Mesothelial cell of epicardium (in vitro differentiated cells): ENCODE measurements around the gene MAOA. TPM values are rescaled to one million over a fixed set of nuclear protein-coding genes. Genes with fewer than 3 reads are reported as not detected.

Experiments
- DNase-seq, 2 experiments: peaks; one replicate each; pipeline ENCODE4 v3.0.0; 2021; ENCODE audit warnings: low spot score in 2 of 2; ENCODE audit not compliant: unreplicated experiment in 2 of 2
- H3K27ac Mint-ChIP-seq: 2 replicates; pipeline ENCODE4 v1.8.0; 2021; ENCODE audit warnings: mixed read lengths
- H3K27me3 Mint-ChIP-seq: 2 replicates; pipeline ENCODE4 v1.8.0; 2021; ENCODE audit warnings: low read depth, mixed read lengths
- H3K36me3 Mint-ChIP-seq: 2 replicates; pipeline ENCODE4 v1.8.0; 2021; ENCODE audit warnings: mixed read lengths
- H3K4me1 Mint-ChIP-seq: 2 replicates; pipeline ENCODE4 v1.8.0; 2021; ENCODE audit warnings: mixed read lengths
- H3K4me3 Mint-ChIP-seq: 2 replicates; pipeline ENCODE4 v1.8.0; 2021; ENCODE audit warnings: mild to moderate bottlenecking, moderate library complexity, mixed read lengths
- H3K9me3 Mint-ChIP-seq: 2 replicates; pipeline ENCODE4 v1.8.0; 2021; ENCODE audit warnings: mixed read lengths
- CTCF ChIP-seq: fragments of 200-600 bp; sonication (generic); IDR thresholded peaks from one replicate; pipeline ENCODE4 v1.5.0; 2021; ENCODE audit warnings: antibody characterized with exemption; ENCODE audit not compliant: unreplicated experiment
- total RNA-seq: library from RNA; stranded (reverse); gene quantifications from 3 replicates; pipeline ENCODE4 v1.2.1, GENCODE V29; 2021

MAOA gene
- total RNA-seq, 1 donor from 2014 or later, result 0.63 TPM

- no peak overlapping the region for H3K4me3 Mint-ChIP-seq
- no peak for TF ChIP-seq CTCF
- H3K4me1 Mint-ChIP-seq, result peaks cover 12% of the 10 kb centered on the region
- no peak for DNase-seq
- peaks cover 30% of the 10 kb centered on the region for H3K9me3 Mint-ChIP-seq
- H3K36me3 Mint-ChIP-seq, result no peaks in the 10 kb centered on the region
- no peaks in the 10 kb centered on the region for H3K27me3 Mint-ChIP-seq
- H3K27ac Mint-ChIP-seq, result no peak overlapping the region
These were observed 23.0 kb downstream of the MAOA start for GRCh38 chrX:43679058-43679457.

- TF ChIP-seq CTCF, result no peak
- Mint-ChIP-seq H3K4me1 (peaks cover 12% of the 10 kb centered on the region), H3K9me3 (peaks cover 33% of the 10 kb centered on the region), H3K4me3 (no peak overlapping the region), H3K27ac (peak overlapping the region; percentile 47), H3K27me3 (no peaks in the 10 kb centered on the region), H3K36me3 (no peaks in the 10 kb centered on the region)
- no peak for DNase-seq
These were observed 23.7 kb downstream of the MAOA start for GRCh38 chrX:43679778-43680177.

- Mint-ChIP-seq H3K4me1 (peaks cover 20% of the 10 kb centered on the region), H3K4me3 (no peak overlapping the region), H3K36me3 (no peaks in the 10 kb centered on the region), H3K27ac (no peak overlapping the region), H3K27me3 (no peaks in the 10 kb centered on the region), H3K9me3 (peaks cover 35% of the 10 kb centered on the region)
- no peak for DNase-seq
- no peak for TF ChIP-seq CTCF
These were observed 26.6 kb downstream of the MAOA start for GRCh38 chrX:43682726-43683125.

- peaks cover 45% of the 10 kb centered on the region for H3K9me3 Mint-ChIP-seq
- no peak overlapping the region for H3K4me3 Mint-ChIP-seq
- H3K4me1 Mint-ChIP-seq, result peaks cover 22% of the 10 kb centered on the region
- no peak for TF ChIP-seq CTCF
- DNase-seq, result no peak
- H3K27me3 Mint-ChIP-seq, result no peaks in the 10 kb centered on the region
- H3K27ac Mint-ChIP-seq, result no peak overlapping the region
- H3K36me3 Mint-ChIP-seq, result peaks cover 3% of the 10 kb centered on the region
These were observed 29.1 kb downstream of the MAOA start for GRCh38 chrX:43685221-43685620.

GRCh38 chrX:43688586-43688985, 32.5 kb downstream of the MAOA start:
- H3K9me3 Mint-ChIP-seq, result peaks cover 30% of the 10 kb centered on the region
- peaks cover 3% of the 10 kb centered on the region for H3K36me3 Mint-ChIP-seq
- TF ChIP-seq CTCF, result no peak
- H3K27ac Mint-ChIP-seq, result peak overlapping the region; percentile 43
- no peak for DNase-seq
- H3K4me3 Mint-ChIP-seq, result no peak overlapping the region
- H3K4me1 Mint-ChIP-seq, result peaks cover 22% of the 10 kb centered on the region
- H3K27me3 Mint-ChIP-seq, result no peaks in the 10 kb centered on the region
